HepG2 (cell line): ENCODE measurements around the gene MEPCE. TPM values are rescaled to one million over a fixed set of nuclear protein-coding genes. Genes with fewer than 3 reads are reported as not detected.

Experiments used
- GTF2F1 ChIP-seq: fragments of 150-350 bp; IDR thresholded peaks from 2 replicates; pipeline ENCODE4 v1.6.1; 2014; ENCODE audit warnings: low read length
- KDM2A ChIP-seq: sonication (generic); formaldehyde crosslinking; IDR thresholded peaks from 2 replicates; pipeline ENCODE4 v1.4.0; 2020; ENCODE audit warnings: low read depth, missing genetic modification reagents, borderline replicate concordance
- MAF1 ChIP-seq: sonication (generic); formaldehyde crosslinking; IDR thresholded peaks from 2 replicates; pipeline ENCODE4 v1.5.0; 2020; ENCODE audit warnings: missing genetic modification reagents, borderline replicate concordance
- RBM22 ChIP-seq: fragments of 200-400 bp; formaldehyde crosslinking; optimal IDR thresholded peaks from 2 replicates; pipeline ENCODE3; 2017; ENCODE audit warnings: mild to moderate bottlenecking, low read length, moderate library complexity
- REPIN1 ChIP-seq: sonication (generic); formaldehyde crosslinking; IDR thresholded peaks from 2 replicates; pipeline ENCODE4 v1.8.0; 2022; ENCODE audit warnings: missing genetic modification reagents, low read depth, mild to moderate bottlenecking, borderline replicate concordance
- SKI ChIP-seq: fragments of 450-650 bp; IDR thresholded peaks from one replicate; pipeline ENCODE4 v1.6.1; 2018; ENCODE audit warnings: mild to moderate bottlenecking; ENCODE audit not compliant: partially characterized antibody
- SPEN ChIP-seq: sonication (generic); formaldehyde crosslinking; IDR thresholded peaks from 2 replicates; pipeline ENCODE4 v1.5.1; 2020; ENCODE audit warnings: low read depth, mild to moderate bottlenecking, missing genetic modification reagents
- THYN1 ChIP-seq: sonication (generic); formaldehyde crosslinking; IDR thresholded peaks from 2 replicates; pipeline ENCODE4 v1.8.1; 2023; ENCODE audit warnings: low read depth, mild to moderate bottlenecking, moderate library complexity, missing genetic modification reagents, borderline replicate concordance
- ZFP36L2 ChIP-seq: sonication (generic); formaldehyde crosslinking; IDR thresholded peaks from 2 replicates; pipeline ENCODE4 v1.4.0; 2020; ENCODE audit warnings: missing genetic modification reagents
- ZNF124 ChIP-seq: sonication (generic); formaldehyde crosslinking; IDR thresholded peaks from 2 replicates; pipeline ENCODE4 v1.4.0; 2020; ENCODE audit warnings: missing genetic modification reagents
- ZNF383 ChIP-seq: sonication (generic); formaldehyde crosslinking; IDR thresholded peaks from 2 replicates; pipeline ENCODE4 v1.4.0; 2020; ENCODE audit warnings: missing genetic modification reagents, mild to moderate bottlenecking, borderline replicate concordance
- ZNF44 ChIP-seq: sonication (generic); formaldehyde crosslinking; IDR thresholded peaks from 2 replicates; pipeline ENCODE4 v1.5.1; 2020; ENCODE audit warnings: mild to moderate bottlenecking, missing genetic modification reagents
- ZNF570 ChIP-seq: sonication (generic); formaldehyde crosslinking; IDR thresholded peaks from 2 replicates; pipeline ENCODE4 v1.4.0; 2020; ENCODE audit warnings: mild to moderate bottlenecking, missing genetic modification reagents, borderline replicate concordance
- ZNF577 ChIP-seq: sonication (generic); formaldehyde crosslinking; IDR thresholded peaks from 2 replicates; pipeline ENCODE4 v1.4.0; 2020; ENCODE audit warnings: mild to moderate bottlenecking, low read depth, missing genetic modification reagents, borderline replicate concordance
- polyA plus RNA-seq, 8 experiments: library from polyadenylated mRNA; depleted of rRNA in 3 of 8; stranded (reverse) in 7 of 8; unstranded in 1 of 8; fragments of >200 nt; fragmentation: Illumina TruSeq in 4 of 8; extraction: Trizol in 4 of 8; gene quantifications; 2 replicates each; pipeline versions ENCODE4 v1.2.1 to v1.2.3, GENCODE V29; 2011 to 2016; ENCODE audit warnings: low read depth in 4 of 8, missing spikeins in 1 of 8, mixed read lengths in 1 of 8; ENCODE audit not compliant: insufficient read depth in 1 of 8
- total RNA-seq, 5 experiments: library from RNA; depleted of rRNA; stranded (reverse); fragments of >200 nt; fragmentation: Illumina TruSeq; extraction: Trizol; gene quantifications; 2 replicates each; pipeline ENCODE4 v1.2.3, GENCODE V29; 2016; ENCODE audit warnings: low read depth in 1 of 5
- TF ChIP-seq, protein P1 (sequence below): sonication (generic); formaldehyde crosslinking; IDR thresholded peaks from 2 replicates; pipeline ENCODE4 v1.4.0; 2020; ENCODE audit warnings: missing genetic modification reagents
- TF ChIP-seq, protein P2 (sequence below): sonication (generic); formaldehyde crosslinking; IDR thresholded peaks from 2 replicates; pipeline ENCODE4 v1.4.0; 2020; ENCODE audit warnings: missing genetic modification reagents, borderline replicate concordance
- TF ChIP-seq, protein P3 (sequence below): sonication (generic); IDR thresholded peaks from 2 replicates; pipeline ENCODE4 v1.6.1; 2016; ENCODE audit warnings: low read depth, borderline replicate concordance
- TF ChIP-seq, protein P4 (sequence below): sonication (generic); formaldehyde crosslinking; IDR thresholded peaks from 2 replicates; pipeline ENCODE4 v1.4.0; 2020; ENCODE audit warnings: mild to moderate bottlenecking, missing genetic modification reagents
- TF ChIP-seq, protein P5 (sequence below): sonication (generic); formaldehyde crosslinking; IDR thresholded peaks from 2 replicates; pipeline ENCODE4 v1.8.0; 2022; ENCODE audit warnings: missing genetic modification reagents, mild to moderate bottlenecking, moderate library complexity, borderline replicate concordance

MEPCE gene
- total and polyA plus RNA-seq, 2 of the 13 experiments (the other 11 are each of a cell fraction or from before 2014, with no cell fraction given), result 12.3 to 26.0 TPM

DNA sequence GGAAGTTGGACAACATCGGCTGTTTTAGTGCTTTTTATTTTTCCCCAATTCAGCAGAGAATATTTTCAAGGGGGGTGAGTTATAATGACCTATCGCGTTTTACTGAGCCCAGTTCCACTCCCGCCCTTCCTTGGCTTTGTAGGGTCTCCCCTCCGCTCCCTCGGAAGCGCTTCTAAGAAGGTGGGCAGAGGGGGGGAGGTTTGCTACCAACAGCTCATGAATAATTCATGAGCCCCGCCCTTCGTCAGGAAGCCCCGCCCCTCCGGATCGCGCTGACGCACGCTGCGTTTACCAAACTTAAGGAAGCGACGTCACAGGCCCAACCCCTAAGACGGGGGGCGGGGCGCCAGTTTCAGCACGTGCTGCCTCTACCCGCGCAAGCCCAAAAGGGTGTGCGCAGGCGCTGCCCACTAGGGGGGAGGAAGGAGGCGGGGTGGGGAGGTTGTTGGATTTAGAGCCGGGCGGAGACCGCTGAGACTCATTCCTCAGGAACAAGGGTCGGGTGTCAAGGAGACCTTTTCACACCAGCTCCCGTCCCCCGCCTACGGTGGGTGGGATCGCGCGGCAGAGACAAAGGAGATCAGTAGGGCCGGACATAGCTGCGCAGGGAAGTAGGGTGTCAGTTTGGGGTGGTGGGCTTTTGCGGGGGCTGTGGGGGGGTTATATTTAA lies 529 bp upstream of the MEPCE start (continued):
- no peak; the same call in none of the 2 replicates for TF ChIP-seq SPEN (CRISPR knock-in tag)
- no peak for TF ChIP-seq ZNF570 (CRISPR knock-in tag)
- no peak for TF ChIP-seq ZNF577 (CRISPR knock-in tag)
- TF ChIP-seq, protein P1, sequence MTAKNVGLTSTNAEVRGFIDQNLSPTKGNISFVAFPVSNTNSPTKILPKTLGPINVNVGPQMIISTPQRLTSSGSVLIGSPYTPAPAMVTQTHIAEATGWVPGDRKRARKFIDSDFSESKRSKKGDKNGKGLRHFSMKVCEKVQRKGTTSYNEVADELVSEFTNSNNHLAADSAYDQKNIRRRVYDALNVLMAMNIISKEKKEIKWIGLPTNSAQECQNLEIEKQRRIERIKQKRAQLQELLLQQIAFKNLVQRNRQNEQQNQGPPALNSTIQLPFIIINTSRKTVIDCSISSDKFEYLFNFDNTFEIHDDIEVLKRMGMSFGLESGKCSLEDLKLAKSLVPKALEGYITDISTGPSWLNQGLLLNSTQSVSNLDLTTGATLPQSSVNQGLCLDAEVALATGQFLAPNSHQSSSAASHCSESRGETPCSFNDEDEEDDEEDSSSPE (CRISPR knock-in tag), result peak; percentile 93
- no peak for TF ChIP-seq ZNF124 (CRISPR knock-in tag)
- peak; percentile 70; the same call in 1 of the 2 replicates for TF ChIP-seq KDM2A (CRISPR knock-in tag)
- peak; percentile 18; the same call in 1 of the 2 replicates for TF ChIP-seq ZNF383 (CRISPR knock-in tag)
- TF ChIP-seq THYN1 (CRISPR knock-in tag), result no peak
- TF ChIP-seq GTF2F1, result 0 out of 2 replicates have a peak, but pooled peaks have one; percentile 41
- TF ChIP-seq RBM22, result no peak
- TF ChIP-seq, protein P2, sequence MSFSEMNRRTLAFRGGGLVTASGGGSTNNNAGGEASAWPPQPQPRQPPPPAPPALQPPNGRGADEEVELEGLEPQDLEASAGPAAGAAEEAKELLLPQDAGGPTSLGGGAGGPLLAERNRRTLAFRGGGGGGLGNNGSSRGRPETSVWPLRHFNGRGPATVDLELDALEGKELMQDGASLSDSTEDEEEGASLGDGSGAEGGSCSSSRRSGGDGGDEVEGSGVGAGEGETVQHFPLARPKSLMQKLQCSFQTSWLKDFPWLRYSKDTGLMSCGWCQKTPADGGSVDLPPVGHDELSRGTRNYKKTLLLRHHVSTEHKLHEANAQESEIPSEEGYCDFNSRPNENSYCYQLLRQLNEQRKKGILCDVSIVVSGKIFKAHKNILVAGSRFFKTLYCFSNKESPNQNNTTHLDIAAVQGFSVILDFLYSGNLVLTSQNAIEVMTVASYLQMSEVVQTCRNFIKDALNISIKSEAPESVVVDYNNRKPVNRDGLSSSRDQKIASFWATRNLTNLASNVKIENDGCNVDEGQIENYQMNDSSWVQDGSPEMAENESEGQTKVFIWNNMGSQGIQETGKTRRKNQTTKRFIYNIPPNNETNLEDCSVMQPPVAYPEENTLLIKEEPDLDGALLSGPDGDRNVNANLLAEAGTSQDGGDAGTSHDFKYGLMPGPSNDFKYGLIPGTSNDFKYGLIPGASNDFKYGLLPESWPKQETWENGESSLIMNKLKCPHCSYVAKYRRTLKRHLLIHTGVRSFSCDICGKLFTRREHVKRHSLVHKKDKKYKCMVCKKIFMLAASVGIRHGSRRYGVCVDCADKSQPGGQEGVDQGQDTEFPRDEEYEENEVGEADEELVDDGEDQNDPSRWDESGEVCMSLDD (CRISPR knock-in tag), result no peak
- TF ChIP-seq ZNF44 (CRISPR knock-in tag), result peak; percentile 62; the same call in 1 of the 2 replicates
- TF ChIP-seq REPIN1 (CRISPR knock-in tag), result 0 out of 2 replicates have a peak, but pooled peaks have one; percentile 40
- no peak for TF ChIP-seq ZFP36L2 (CRISPR knock-in tag)
- no peak for TF ChIP-seq MAF1 (CRISPR knock-in tag)
- TF ChIP-seq, protein P3, sequence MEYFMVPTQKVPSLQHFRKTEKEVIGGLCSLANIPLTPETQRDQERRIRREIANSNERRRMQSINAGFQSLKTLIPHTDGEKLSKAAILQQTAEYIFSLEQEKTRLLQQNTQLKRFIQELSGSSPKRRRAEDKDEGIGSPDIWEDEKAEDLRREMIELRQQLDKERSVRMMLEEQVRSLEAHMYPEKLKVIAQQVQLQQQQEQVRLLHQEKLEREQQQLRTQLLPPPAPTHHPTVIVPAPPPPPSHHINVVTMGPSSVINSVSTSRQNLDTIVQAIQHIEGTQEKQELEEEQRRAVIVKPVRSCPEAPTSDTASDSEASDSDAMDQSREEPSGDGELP, result peak; percentile 47; the same call in 1 of the 2 replicates
- TF ChIP-seq, protein P4, sequence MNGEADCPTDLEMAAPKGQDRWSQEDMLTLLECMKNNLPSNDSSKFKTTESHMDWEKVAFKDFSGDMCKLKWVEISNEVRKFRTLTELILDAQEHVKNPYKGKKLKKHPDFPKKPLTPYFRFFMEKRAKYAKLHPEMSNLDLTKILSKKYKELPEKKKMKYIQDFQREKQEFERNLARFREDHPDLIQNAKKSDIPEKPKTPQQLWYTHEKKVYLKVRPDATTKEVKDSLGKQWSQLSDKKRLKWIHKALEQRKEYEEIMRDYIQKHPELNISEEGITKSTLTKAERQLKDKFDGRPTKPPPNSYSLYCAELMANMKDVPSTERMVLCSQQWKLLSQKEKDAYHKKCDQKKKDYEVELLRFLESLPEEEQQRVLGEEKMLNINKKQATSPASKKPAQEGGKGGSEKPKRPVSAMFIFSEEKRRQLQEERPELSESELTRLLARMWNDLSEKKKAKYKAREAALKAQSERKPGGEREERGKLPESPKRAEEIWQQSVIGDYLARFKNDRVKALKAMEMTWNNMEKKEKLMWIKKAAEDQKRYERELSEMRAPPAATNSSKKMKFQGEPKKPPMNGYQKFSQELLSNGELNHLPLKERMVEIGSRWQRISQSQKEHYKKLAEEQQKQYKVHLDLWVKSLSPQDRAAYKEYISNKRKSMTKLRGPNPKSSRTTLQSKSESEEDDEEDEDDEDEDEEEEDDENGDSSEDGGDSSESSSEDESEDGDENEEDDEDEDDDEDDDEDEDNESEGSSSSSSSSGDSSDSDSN (CRISPR knock-in tag), result no peak
- TF ChIP-seq, protein P5, sequence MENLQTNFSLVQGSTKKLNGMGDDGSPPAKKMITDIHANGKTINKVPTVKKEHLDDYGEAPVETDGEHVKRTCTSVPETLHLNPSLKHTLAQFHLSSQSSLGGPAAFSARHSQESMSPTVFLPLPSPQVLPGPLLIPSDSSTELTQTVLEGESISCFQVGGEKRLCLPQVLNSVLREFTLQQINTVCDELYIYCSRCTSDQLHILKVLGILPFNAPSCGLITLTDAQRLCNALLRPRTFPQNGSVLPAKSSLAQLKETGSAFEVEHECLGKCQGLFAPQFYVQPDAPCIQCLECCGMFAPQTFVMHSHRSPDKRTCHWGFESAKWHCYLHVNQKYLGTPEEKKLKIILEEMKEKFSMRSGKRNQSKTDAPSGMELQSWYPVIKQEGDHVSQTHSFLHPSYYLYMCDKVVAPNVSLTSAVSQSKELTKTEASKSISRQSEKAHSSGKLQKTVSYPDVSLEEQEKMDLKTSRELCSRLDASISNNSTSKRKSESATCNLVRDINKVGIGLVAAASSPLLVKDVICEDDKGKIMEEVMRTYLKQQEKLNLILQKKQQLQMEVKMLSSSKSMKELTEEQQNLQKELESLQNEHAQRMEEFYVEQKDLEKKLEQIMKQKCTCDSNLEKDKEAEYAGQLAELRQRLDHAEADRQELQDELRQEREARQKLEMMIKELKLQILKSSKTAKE (CRISPR knock-in tag), result peak; percentile 31; the same call in 1 of the 2 replicates
- no peak for TF ChIP-seq SKI
